K562 (cell line): ENCODE measurements around the gene ATL1. TPM values are rescaled to one million over a fixed set of nuclear protein-coding genes. Genes with fewer than 3 reads are reported as not detected.

ENCODE experiments used
- ATAC-seq: fragments of 200-7000 bp; cut with Tn5 transposase; 3 replicates; pipeline ENCODE4 v1.9.1; 2020; ENCODE audit warnings: moderate library complexity
- BruUV-seq: library from RNA; stranded (reverse); fragments of 400-500 nt; replicated peaks from 2 replicates; lab custom pipeline; 2021; lab: Mats Ljungman, UMichigan
- CTCF ChIA-PET: fragments of 300-600 bp; formaldehyde crosslinking; extraction: SDS; loops from one replicate; lab custom pipeline; 2021; ENCODE audit warnings: low intra/inter-chr PET ratio; lab: Yijun Ruan, JAX
- POLR2A ChIA-PET: fragments of 300-600, 350-650 bp; sonication (Branson Sonifier 250); formaldehyde crosslinking; extraction: SDS; loops from one replicate; lab custom pipeline; 2021; ENCODE audit warnings: antibody characterized with exemption, inconsistent platforms; lab: Yijun Ruan, JAX
- DNase-seq, 4 experiments: peaks; one replicate each; pipeline versions ENCODE4 v3.0.0 to v3.0.0-alpha.2; 2011 to 2018; ENCODE audit warnings: low spot score in 3 of 4, mixed read lengths in 3 of 4; ENCODE audit errors: extremely low read depth in 1 of 4
- FAIRE-seq: peaks from 2 replicates; lab custom pipeline; 2011; peaks lifted over from hg19 to GRCh38; lab: Jason Lieb, UNC
- H2AFZ ChIP-seq: 2 replicates; pipeline ENCODE4 v1.6.0; 2011; ENCODE audit warnings: low read depth, low read length, control low read depth, inconsistent platforms
- H3K27ac ChIP-seq: fragments of 200-600 bp; 3 replicates; pipeline ENCODE4 v1.8.0; 2011; ENCODE audit warnings: low read depth, mild to moderate bottlenecking, control low read depth, inconsistent platforms, low read length, moderate library complexity, mixed read lengths; ENCODE audit errors: extremely low read depth
- H3K27me3 ChIP-seq, 2 experiments: fragments of 300-600 bp in 1 of 2; 2 replicates in 1 of 2; 3 replicates in 1 of 2; pipeline versions ENCODE4 v1.6.0 to v1.8.0; 2011; ENCODE audit warnings: inconsistent platforms in 2 of 2, low read length in 2 of 2, mild to moderate bottlenecking in 1 of 2, mixed read lengths in 1 of 2, moderate library complexity in 1 of 2; ENCODE audit not compliant: control insufficient read depth in 2 of 2, insufficient read depth in 2 of 2
- H3K36me3 ChIP-seq: fragments of 300-600 bp; 3 replicates; pipeline ENCODE4 v1.8.0; 2011; ENCODE audit warnings: mild to moderate bottlenecking, low read length, inconsistent platforms; ENCODE audit not compliant: control insufficient read depth, insufficient read depth
- H3K4me1 ChIP-seq, 2 experiments: fragments of 200-600 bp in 1 of 2; replicated peaks in 1 of 2; 2 replicates in 1 of 2; 3 replicates in 1 of 2; pipeline versions ENCODE4 v1.5.1 to v1.8.0; 2011; ENCODE audit warnings: inconsistent platforms in 2 of 2, low read length in 2 of 2, mild to moderate bottlenecking in 1 of 2, mixed read lengths in 1 of 2, moderate library complexity in 1 of 2; ENCODE audit not compliant: control insufficient read depth in 2 of 2, insufficient read depth in 2 of 2
- H3K4me2 ChIP-seq: 2 replicates; pipeline ENCODE4 v1.6.1; 2011; ENCODE audit warnings: low read length, control low read depth, inconsistent platforms, mixed read lengths; ENCODE audit not compliant: insufficient read depth
- H3K4me3 ChIP-seq: fragments of 200-600 bp; sonication (generic), shearing (Covaris generic); 2 replicates; pipeline ENCODE4 v1.5.1; 2016; ENCODE audit warnings: control low read depth, inconsistent platforms
- H3K79me2 ChIP-seq: fragments of 200-600 bp; 3 replicates; pipeline ENCODE4 v1.8.0; 2011; ENCODE audit warnings: low read length, inconsistent platforms; ENCODE audit not compliant: control insufficient read depth, insufficient read depth
- H3K9ac ChIP-seq, 2 experiments: 2 replicates each; pipeline versions ENCODE4 v1.6.0 to v1.6.1; 2011; ENCODE audit warnings: low read depth in 2 of 2, low read length in 2 of 2, control low read depth in 1 of 2, inconsistent platforms in 1 of 2, mild to moderate bottlenecking in 1 of 2, mixed read lengths in 1 of 2; ENCODE audit not compliant: insufficient read depth in 1 of 2
- H3K9me1 ChIP-seq: one replicate; pipeline ENCODE4 v1.6.0; 2011; ENCODE audit warnings: inconsistent platforms, mild to moderate bottlenecking, low read length, moderate library complexity; ENCODE audit not compliant: control insufficient read depth, insufficient read depth
- H3K9me3 ChIP-seq: replicated peaks from 2 replicates; pipeline ENCODE4 v1.5.1; 2011; ENCODE audit warnings: low read depth, low read length, inconsistent platforms; ENCODE audit not compliant: control insufficient read depth, insufficient read depth
- H4K20me1 ChIP-seq: replicated peaks from 2 replicates; pipeline ENCODE4 v1.6.1; 2011; ENCODE audit warnings: low read length, inconsistent platforms, mixed read lengths; ENCODE audit not compliant: control insufficient read depth, insufficient read depth
- ARID2 ChIP-seq: fragments of 450-650 bp; IDR thresholded peaks from 2 replicates; pipeline ENCODE4 v1.6.1; 2017; ENCODE audit warnings: antibody characterized with exemption, mild to moderate bottlenecking
- CBFB ChIP-seq: sonication (generic); formaldehyde crosslinking; IDR thresholded peaks from 2 replicates; pipeline ENCODE4 v1.4.0; 2020; ENCODE audit warnings: mild to moderate bottlenecking, missing genetic modification reagents
- DIDO1 ChIP-seq: fragments of 450-650 bp; IDR thresholded peaks from 2 replicates; pipeline ENCODE4 v1.6.1; 2016; ENCODE audit warnings: low read depth, missing biosample characterization, missing genetic modification characterization
- EP400 ChIP-seq: fragments of 450-650 bp; IDR thresholded peaks from 2 replicates; pipeline ENCODE4 v1.6.1; 2017; ENCODE audit warnings: antibody characterized with exemption, mild to moderate bottlenecking, moderate library complexity
- ID3 ChIP-seq, 2 experiments: fragments of 250-450 bp in 1 of 2; fragments of 450-650 bp in 1 of 2; sonication (Bioruptor Pico) in 1 of 2; IDR thresholded peaks; 2 replicates each; pipeline versions ENCODE4 v1.6.1 to v1.8.0; 2016 to 2021; ENCODE audit warnings: mild to moderate bottlenecking in 2 of 2, moderate library complexity in 2 of 2, missing compliant biosample characterization in 1 of 2, missing genetic modification characterization in 1 of 2
- NFE2L1 ChIP-seq: fragments of 450-650 bp; IDR thresholded peaks from 2 replicates; pipeline ENCODE4 v1.6.1; 2016; ENCODE audit warnings: missing genetic modification characterization, low read depth, mild to moderate bottlenecking, missing compliant biosample characterization, moderate library complexity, borderline replicate concordance
- ZBED1 ChIP-seq: IDR thresholded peaks from 2 replicates; pipeline ENCODE4 v1.6.1; 2014
- ZNF143 ChIP-seq: sonication (generic); formaldehyde crosslinking; IDR thresholded peaks from 2 replicates; pipeline ENCODE4 v1.9.0; 2022; ENCODE audit warnings: mild to moderate bottlenecking, missing genetic modification reagents
- ZNF507 ChIP-seq: conservative IDR thresholded peaks from 2 replicates; pipeline ENCODE4 v1.6.1; 2017; ENCODE audit warnings: missing genetic modification characterization, missing compliant biosample characterization
- ZNF592 ChIP-seq: fragments of 450-650 bp; IDR thresholded peaks from 2 replicates; pipeline ENCODE4 v1.6.1; 2017; ENCODE audit warnings: antibody characterized with exemption, mild to moderate bottlenecking
- WGBS: fragments of 100-300 bp; shearing (Covaris generic); methylation state at CpG from one replicate; pipeline ENCODE4 v1.1.6; 2016; ENCODE audit warnings: low coverage, mixed read lengths; ENCODE audit not compliant: insufficient coverage; ENCODE audit errors: missing lambda C conversion rate; 5-methylcytosine and 5-hydroxymethylcytosine counted together
- in situ Hi-C: fragments of 300-500 bp; cut with MboI; formaldehyde crosslinking; loops from 4 replicates; pipeline ENCODE4 v1.15.0; 2018; ENCODE audit warnings: inconsistent platforms, mixed read lengths
- intact Hi-C: fragments of 100-400 bp; cut with micrococcal nuclease; formaldehyde crosslinking; loops from 2 replicates; pipeline ENCODE4 v1.14.2; 2022
- polyA plus RNA-seq, 8 experiments: library from polyadenylated mRNA; depleted of rRNA in 4 of 8; stranded (reverse) in 5 of 8; unstranded in 3 of 8; fragments of >200 nt; fragmentation: Nextera tagmentation in 2 of 8; fragmentation: Illumina TruSeq in 1 of 8; extraction: Ambion mirVana in 2 of 8; extraction: Trizol in 1 of 8; gene quantifications; 2 replicates each; pipeline versions ENCODE4 v1.2.1 to v1.2.3, GENCODE V29; 2011 to 2014; ENCODE audit warnings: inconsistent platforms in 1 of 8, missing spikeins in 1 of 8
- total RNA-seq, 7 experiments: library from RNA; depleted of rRNA in 6 of 7; stranded (reverse); fragments of >200 nt in 6 of 7; fragmentation: Illumina TruSeq in 2 of 7; extraction: Trizol in 2 of 7; gene quantifications; 2 replicates each; pipeline versions ENCODE4 v1.2.1 to v1.2.3, GENCODE V29; 2011 to 2021; ENCODE audit warnings: low replicate concordance in 1 of 7

Gene ATL1
- total and polyA plus RNA-seq, 9 of the 15 experiments (the other 6 are each of a cell fraction or from before 2014, with no cell fraction given) = 0.04 to 0.16 (median 0.07) TPM; not detected in 4

- POLR2A ChIA-PET = interaction anchor here (1.7 kb wide), 1 partner anchor 11 kb away, joined by 4 read pairs; no protein-coding TSS in a partner anchor
- Histone ChIP-seq H3K9me3 (no peaks in the 10 kb centered on the region), H3K79me2 (no peaks in the 10 kb centered on the region), H3K4me2 (no peak overlapping the region), H3K4me3 (no peak overlapping the region), H3K9ac (no peak overlapping the region), H3K36me3 (no peaks in the 10 kb centered on the region), H4K20me1 (no peaks in the 10 kb centered on the region), H3K27me3 (no peaks in the 10 kb centered on the region), H3K9me1 (no peaks in the 10 kb centered on the region), H3K4me1 (no peaks in the 10 kb centered on the region), H3K27ac (no peak overlapping the region), H2AFZ (no peak overlapping the region)
- intact Hi-C loops = no loop called here
- no TSS peak for BruUV-seq
- TF ChIP-seq DIDO1 (tag) = no peak
- no peak for TF ChIP-seq ZNF592
- no peak for TF ChIP-seq CBFB (CRISPR knock-in tag)
- TF ChIP-seq ZBED1 = no peak
- no peak for TF ChIP-seq ZNF143 (CRISPR knock-in tag)
- TF ChIP-seq EP400 = no peak
- no peak for TF ChIP-seq ID3 (CRISPR knock-in tag; IDR thresholded peaks at IDR 0.05)
- no peak for TF ChIP-seq ID3 (tag; IDR thresholded peaks at IDR 0.05)
- no peak for TF ChIP-seq ZNF507 (tag)
- no peak for TF ChIP-seq ARID2
- TF ChIP-seq NFE2L1 (tag) = no peak
- DNase-seq (no peak), FAIRE-seq (no peak), ATAC-seq (no peak)
- WGBS = 63% methylated on average over 1 of the region's 1 CpG
- CTCF ChIA-PET = no interaction called here
- in situ Hi-C loops = no loop called here
Observed at GRCh38 chr14:50624447-50624846, 64.5 kb downstream of the ATL1 start.
